K562 (cell line): ENCODE results near the gene SCFD2. TPM values are rescaled to one million over a fixed set of nuclear protein-coding genes. Genes with fewer than 3 reads are reported as not detected.

Experiments
- ATAC-seq: fragments of 200-7000 bp; cut with Tn5 transposase; 3 replicates; pipeline ENCODE4 v1.9.1; 2020; ENCODE audit warnings: moderate library complexity
- BruUV-seq: library from RNA; stranded (reverse); fragments of 400-500 nt; replicated peaks from 2 replicates; lab custom pipeline; 2021; lab: Mats Ljungman, UMichigan
- CTCF ChIA-PET: fragments of 300-600 bp; formaldehyde crosslinking; extraction: SDS; loops from one replicate; lab custom pipeline; 2021; ENCODE audit warnings: low intra/inter-chr PET ratio; lab: Yijun Ruan, JAX
- POLR2A ChIA-PET: fragments of 300-600, 350-650 bp; sonication (Branson Sonifier 250); formaldehyde crosslinking; extraction: SDS; loops from one replicate; lab custom pipeline; 2021; ENCODE audit warnings: antibody characterized with exemption, inconsistent platforms; lab: Yijun Ruan, JAX
- DNase-seq, 4 experiments: peaks; one replicate each; pipeline versions ENCODE4 v3.0.0 to v3.0.0-alpha.2; 2011 to 2018; ENCODE audit warnings: low spot score in 3 of 4, mixed read lengths in 3 of 4; ENCODE audit errors: extremely low read depth in 1 of 4
- FAIRE-seq: peaks from 2 replicates; lab custom pipeline; 2011; peaks lifted over from hg19 to GRCh38; lab: Jason Lieb, UNC
- H2AFZ ChIP-seq: 2 replicates; pipeline ENCODE4 v1.6.0; 2011; ENCODE audit warnings: low read depth, low read length, control low read depth, inconsistent platforms
- H3K27ac ChIP-seq: fragments of 200-600 bp; 3 replicates; pipeline ENCODE4 v1.8.0; 2011; ENCODE audit warnings: low read depth, mild to moderate bottlenecking, control low read depth, inconsistent platforms, low read length, moderate library complexity, mixed read lengths; ENCODE audit errors: extremely low read depth
- H3K27me3 ChIP-seq, 2 experiments: fragments of 300-600 bp in 1 of 2; 2 replicates in 1 of 2; 3 replicates in 1 of 2; pipeline versions ENCODE4 v1.6.0 to v1.8.0; 2011; ENCODE audit warnings: inconsistent platforms in 2 of 2, low read length in 2 of 2, mild to moderate bottlenecking in 1 of 2, mixed read lengths in 1 of 2, moderate library complexity in 1 of 2; ENCODE audit not compliant: control insufficient read depth in 2 of 2, insufficient read depth in 2 of 2
- H3K36me3 ChIP-seq: fragments of 300-600 bp; 3 replicates; pipeline ENCODE4 v1.8.0; 2011; ENCODE audit warnings: mild to moderate bottlenecking, low read length, inconsistent platforms; ENCODE audit not compliant: control insufficient read depth, insufficient read depth
- H3K4me1 ChIP-seq, 2 experiments: fragments of 200-600 bp in 1 of 2; replicated peaks in 1 of 2; 2 replicates in 1 of 2; 3 replicates in 1 of 2; pipeline versions ENCODE4 v1.5.1 to v1.8.0; 2011; ENCODE audit warnings: inconsistent platforms in 2 of 2, low read length in 2 of 2, mild to moderate bottlenecking in 1 of 2, mixed read lengths in 1 of 2, moderate library complexity in 1 of 2; ENCODE audit not compliant: control insufficient read depth in 2 of 2, insufficient read depth in 2 of 2
- H3K4me2 ChIP-seq: 2 replicates; pipeline ENCODE4 v1.6.1; 2011; ENCODE audit warnings: low read length, control low read depth, inconsistent platforms, mixed read lengths; ENCODE audit not compliant: insufficient read depth
- H3K4me3 ChIP-seq: fragments of 200-600 bp; sonication (generic), shearing (Covaris generic); 2 replicates; pipeline ENCODE4 v1.5.1; 2016; ENCODE audit warnings: control low read depth, inconsistent platforms
- H3K79me2 ChIP-seq: fragments of 200-600 bp; 3 replicates; pipeline ENCODE4 v1.8.0; 2011; ENCODE audit warnings: low read length, inconsistent platforms; ENCODE audit not compliant: control insufficient read depth, insufficient read depth
- H3K9ac ChIP-seq, 2 experiments: 2 replicates each; pipeline versions ENCODE4 v1.6.0 to v1.6.1; 2011; ENCODE audit warnings: low read depth in 2 of 2, low read length in 2 of 2, control low read depth in 1 of 2, inconsistent platforms in 1 of 2, mild to moderate bottlenecking in 1 of 2, mixed read lengths in 1 of 2; ENCODE audit not compliant: insufficient read depth in 1 of 2
- H3K9me1 ChIP-seq: one replicate; pipeline ENCODE4 v1.6.0; 2011; ENCODE audit warnings: inconsistent platforms, mild to moderate bottlenecking, low read length, moderate library complexity; ENCODE audit not compliant: control insufficient read depth, insufficient read depth
- H3K9me3 ChIP-seq: replicated peaks from 2 replicates; pipeline ENCODE4 v1.5.1; 2011; ENCODE audit warnings: low read depth, low read length, inconsistent platforms; ENCODE audit not compliant: control insufficient read depth, insufficient read depth
- H4K20me1 ChIP-seq: replicated peaks from 2 replicates; pipeline ENCODE4 v1.6.1; 2011; ENCODE audit warnings: low read length, inconsistent platforms, mixed read lengths; ENCODE audit not compliant: control insufficient read depth, insufficient read depth
- BCOR ChIP-seq: fragments of 450-650 bp; IDR thresholded peaks from 2 replicates; pipeline ENCODE4 v1.6.1; 2016
- CLOCK ChIP-seq: fragments of 250-450 bp; sonication (Bioruptor Pico); IDR thresholded peaks from 2 replicates; pipeline ENCODE4 v1.4.0; 2020; ENCODE audit warnings: mild to moderate bottlenecking, moderate library complexity, borderline replicate concordance
- E2F8 ChIP-seq: fragments of 450-650 bp; IDR thresholded peaks from 2 replicates; pipeline ENCODE4 v1.7.1; 2018; ENCODE audit warnings: mild to moderate bottlenecking, low read depth; ENCODE audit not compliant: partially characterized antibody
- KAT7 ChIP-seq: sonication (generic); formaldehyde crosslinking; IDR thresholded peaks from 2 replicates; pipeline ENCODE4 v1.8.0; 2022; ENCODE audit warnings: missing genetic modification reagents, mild to moderate bottlenecking, borderline replicate concordance
- MAZ ChIP-seq, 2 experiments: fragments of 450-650 bp in 1 of 2; sonication (generic) in 1 of 2; formaldehyde crosslinking; IDR thresholded peaks in 1 of 2; conservative IDR thresholded peaks in 1 of 2; 2 replicates each; pipeline versions ENCODE4 v1.4.0 to v1.5.0; 2020; ENCODE audit warnings: mild to moderate bottlenecking in 1 of 2, missing genetic modification reagents in 1 of 2
- SREBF1 ChIP-seq: fragments of 150-350 bp; IDR thresholded peaks from 2 replicates; pipeline ENCODE4 v1.6.1; 2014; ENCODE audit warnings: antibody characterized with exemption, low read depth, low read length, borderline replicate concordance
- ZBED1 ChIP-seq: IDR thresholded peaks from 2 replicates; pipeline ENCODE4 v1.6.1; 2014
- ZBTB8A ChIP-seq: fragments of 450-650 bp; IDR thresholded peaks from 2 replicates; pipeline ENCODE4 v1.6.1; 2018; ENCODE audit warnings: mild to moderate bottlenecking, moderate library complexity; ENCODE audit not compliant: partially characterized antibody
- ZNF75A ChIP-seq: fragments of 450-650 bp; formaldehyde crosslinking; IDR thresholded peaks from 2 replicates; pipeline ENCODE4 v1.4.0; 2020; ENCODE audit warnings: mild to moderate bottlenecking
- ZNF77 ChIP-seq: fragments of 250-450 bp; sonication (Bioruptor Pico); IDR thresholded peaks from 2 replicates; pipeline ENCODE4 v1.5.0; 2020
- WGBS: fragments of 100-300 bp; shearing (Covaris generic); methylation state at CpG from one replicate; pipeline ENCODE4 v1.1.6; 2016; ENCODE audit warnings: low coverage, mixed read lengths; ENCODE audit not compliant: insufficient coverage; ENCODE audit errors: missing lambda C conversion rate; 5-methylcytosine and 5-hydroxymethylcytosine counted together
- in situ Hi-C: fragments of 300-500 bp; cut with MboI; formaldehyde crosslinking; loops from 4 replicates; pipeline ENCODE4 v1.15.0; 2018; ENCODE audit warnings: inconsistent platforms, mixed read lengths
- intact Hi-C: fragments of 100-400 bp; cut with micrococcal nuclease; formaldehyde crosslinking; loops from 2 replicates; pipeline ENCODE4 v1.14.2; 2022
- polyA plus RNA-seq, 8 experiments: library from polyadenylated mRNA; depleted of rRNA in 4 of 8; stranded (reverse) in 5 of 8; unstranded in 3 of 8; fragments of >200 nt; fragmentation: Nextera tagmentation in 2 of 8; fragmentation: Illumina TruSeq in 1 of 8; extraction: Ambion mirVana in 2 of 8; extraction: Trizol in 1 of 8; gene quantifications; 2 replicates each; pipeline versions ENCODE4 v1.2.1 to v1.2.3, GENCODE V29; 2011 to 2014; ENCODE audit warnings: inconsistent platforms in 1 of 8, missing spikeins in 1 of 8
- total RNA-seq, 7 experiments: library from RNA; depleted of rRNA in 6 of 7; stranded (reverse); fragments of >200 nt in 6 of 7; fragmentation: Illumina TruSeq in 2 of 7; extraction: Trizol in 2 of 7; gene quantifications; 2 replicates each; pipeline versions ENCODE4 v1.2.1 to v1.2.3, GENCODE V29; 2011 to 2021; ENCODE audit warnings: low replicate concordance in 1 of 7

SCFD2 gene
- total and polyA plus RNA-seq, 9 of the 15 experiments (the other 6 are each of a cell fraction or from before 2014, with no cell fraction given) = 5.7 to 30.3 (median 22.8) TPM

- Histone ChIP-seq H3K27ac (no peak overlapping the region), H3K27me3 (no peaks in the 10 kb centered on the region), H3K9ac (no peak overlapping the region), H4K20me1 (no peaks in the 10 kb centered on the region), H3K4me3 (no peak overlapping the region), H3K36me3 (no peaks in the 10 kb centered on the region), H3K4me2 (no peak overlapping the region), H2AFZ (no peak overlapping the region), H3K9me1 (no peaks in the 10 kb centered on the region), H3K9me3 (no peaks in the 10 kb centered on the region), H3K79me2 (no peaks in the 10 kb centered on the region), H3K4me1 (no peaks in the 10 kb centered on the region)
- no TSS peak for BruUV-seq
- CTCF ChIA-PET = no interaction called here
- FAIRE-seq (no peak), ATAC-seq (no peak), DNase-seq (no peak)
- TF ChIP-seq ZNF77 = no peak
- no peak for TF ChIP-seq BCOR
- TF ChIP-seq SREBF1 = no peak
- no peak for TF ChIP-seq ZNF75A (CRISPR knock-in tag)
- TF ChIP-seq E2F8 = no peak
- no peak for TF ChIP-seq MAZ (CRISPR knock-in tag; conservative IDR thresholded peaks at IDR 0.05 in 1 of 2, IDR thresholded peaks at IDR 0.05 in 1 of 2)
- TF ChIP-seq ZBED1 = no peak
- TF ChIP-seq ZBTB8A = no peak
- no peak for TF ChIP-seq CLOCK (CRISPR knock-in tag)
- TF ChIP-seq KAT7 (CRISPR knock-in tag) = no peak
- 56% methylated on average over 9 of the region's 9 CpGs for WGBS
- in situ Hi-C loops (no loop called here), intact Hi-C loops (no loop called here)
- POLR2A ChIA-PET = interaction anchor here (0.6 kb wide), 1 partner anchor 446 kb away, joined by 3 read pairs; no protein-coding TSS in a partner anchor
Measured at GRCh38 chr4:52957220-52957686, 408.6 kb downstream of the SCFD2 start.
